Cerebellar nuclear complex (tissue), 1 donor: ENCODE data around the gene TRHDE.

Experiments
- DNase-seq, 2 experiments: peaks; one replicate each; lab custom pipeline; 2025; lab: John Stamatoyannopoulos, UW

The TRHDE gene

GRCh38 chr12:72274931-72275330, 2.8 kb downstream of the TRHDE start:
- DNase-seq, result no peak

GRCh38 chr12:72275526-72275925, 3.4 kb downstream of the TRHDE start:
- no peak for DNase-seq

GRCh38 chr12:72276181-72276805, 4.1 kb downstream of the TRHDE start:
- peak in 1 of 2 experiments; percentile 29 for DNase-seq

GRCh38 chr12:72277415-72277814, 5.2 kb downstream of the TRHDE start:
- peak in 1 of 2 experiments; percentile 57 for DNase-seq

GRCh38 chr12:72278894-72279293, 6.7 kb downstream of the TRHDE start:
- DNase-seq, result no peak

GRCh38 chr12:72281126-72281525, 9.0 kb downstream of the TRHDE start:
- no peak for DNase-seq

- no peak for DNase-seq
Observed at GRCh38 chr12:72282721-72283120, 10.6 kb downstream of the TRHDE start.

- no peak for DNase-seq
Observed at GRCh38 chr12:72285861-72286260, 13.7 kb downstream of the TRHDE start.

- no peak for DNase-seq
Observed at GRCh38 chr12:72286526-72286925, 14.4 kb downstream of the TRHDE start.

- DNase-seq, result no peak
Observed at GRCh38 chr12:72288436-72288835, 16.3 kb downstream of the TRHDE start.

- DNase-seq, result no peak
Observed at GRCh38 chr12:72288911-72289310, 16.7 kb downstream of the TRHDE start.

GRCh38 chr12:72289633-72290032, 17.5 kb downstream of the TRHDE start:
- no peak for DNase-seq

- DNase-seq, result no peak
Observed at GRCh38 chr12:72291175-72291574, 19.0 kb downstream of the TRHDE start.

- DNase-seq, result no peak
Observed at GRCh38 chr12:72293701-72294100, 21.5 kb downstream of the TRHDE start.

GRCh38 chr12:72295101-72295500, 22.9 kb downstream of the TRHDE start:
- no peak for DNase-seq

- no peak for DNase-seq
Observed at GRCh38 chr12:72295744-72296143, 23.6 kb downstream of the TRHDE start.

GRCh38 chr12:72296389-72296788, 24.2 kb downstream of the TRHDE start:
- DNase-seq, result no peak

GRCh38 chr12:72297666-72298065, 25.5 kb downstream of the TRHDE start:
- DNase-seq, result no peak

GRCh38 chr12:72300728-72301127, 28.6 kb downstream of the TRHDE start:
- DNase-seq, result no peak

- DNase-seq, result no peak
Observed at GRCh38 chr12:72304751-72305150, 32.6 kb downstream of the TRHDE start.

GRCh38 chr12:72307229-72307628, 35.1 kb downstream of the TRHDE start:
- DNase-seq, result no peak

- DNase-seq, result no peak
Observed at GRCh38 chr12:72311946-72312345, 39.8 kb downstream of the TRHDE start.

- DNase-seq, result no peak
Observed at GRCh38 chr12:72313806-72314205, 41.6 kb downstream of the TRHDE start.

GRCh38 chr12:72315858-72316257, 43.7 kb downstream of the TRHDE start:
- DNase-seq, result no peak
